ENCODE data around the gene GABRA5. TPM values are rescaled to one million over a fixed set of nuclear protein-coding genes. Genes with fewer than 3 reads are reported as not detected.

Gene GABRA5
- total RNA-seq, 1 experiment from 2014 or later = not detected

DNA sequence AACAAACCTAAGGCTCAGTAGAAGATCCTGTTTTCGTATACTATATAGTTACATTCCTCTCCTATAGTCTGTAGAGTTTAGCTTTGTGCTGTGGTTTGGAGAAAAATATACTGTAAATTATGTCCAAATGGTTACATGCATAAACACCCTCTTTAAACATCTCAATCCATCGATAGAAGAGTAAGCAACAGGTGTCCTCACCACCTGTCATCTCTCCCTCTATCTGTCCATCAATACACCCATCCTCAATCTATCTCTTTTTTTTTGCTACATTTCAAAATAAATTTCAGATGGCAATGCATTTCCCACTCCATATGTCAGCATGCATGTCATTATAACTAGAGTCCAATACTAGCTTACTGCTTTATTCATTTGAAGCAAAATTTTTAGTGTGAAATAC lies 83.1 kb downstream of the GABRA5 start:
- H3K9me3 ChIP-seq (ENCODE audit: control insufficient read depth, insufficient read depth, low read depth, low read length) = no peaks in the 10 kb centered on the region; the same call in 1 of the 2 replicates
- BruUV-seq (replicated peaks) = no TSS peak
- intact Hi-C loops (cut with micrococcal nuclease; ENCODE audit: unreplicated experiment) = no loop called here
- ATAC-seq = no peak
- POLR2A ChIA-PET = no interaction called here
- no peaks in the 10 kb centered on the region for H3K27me3 ChIP-seq (ENCODE audit: control insufficient read depth, insufficient read depth, low read length)
- H3K36me3 ChIP-seq (ENCODE audit: control insufficient read depth, insufficient read depth, low read length) = no peaks in the 10 kb centered on the region
- H3K4me3 ChIP-seq (ENCODE audit: low read depth in 2 of 2, low read length in 2 of 2) = no peak overlapping the region
- TF ChIP-seq SIN3A (IDR thresholded peaks at IDR 0.05; ENCODE audit: borderline replicate concordance, insufficient read depth, low read depth, low read length) (no peak), TCF7L2 (IDR thresholded peaks at IDR 0.05; ENCODE audit: low read depth, low read length) (no peak), POLR2AphosphoS5 (IDR thresholded peaks at IDR 0.05; ENCODE audit: low read depth, low read length) (no peak)
- TF ChIP-seq, protein P1, sequence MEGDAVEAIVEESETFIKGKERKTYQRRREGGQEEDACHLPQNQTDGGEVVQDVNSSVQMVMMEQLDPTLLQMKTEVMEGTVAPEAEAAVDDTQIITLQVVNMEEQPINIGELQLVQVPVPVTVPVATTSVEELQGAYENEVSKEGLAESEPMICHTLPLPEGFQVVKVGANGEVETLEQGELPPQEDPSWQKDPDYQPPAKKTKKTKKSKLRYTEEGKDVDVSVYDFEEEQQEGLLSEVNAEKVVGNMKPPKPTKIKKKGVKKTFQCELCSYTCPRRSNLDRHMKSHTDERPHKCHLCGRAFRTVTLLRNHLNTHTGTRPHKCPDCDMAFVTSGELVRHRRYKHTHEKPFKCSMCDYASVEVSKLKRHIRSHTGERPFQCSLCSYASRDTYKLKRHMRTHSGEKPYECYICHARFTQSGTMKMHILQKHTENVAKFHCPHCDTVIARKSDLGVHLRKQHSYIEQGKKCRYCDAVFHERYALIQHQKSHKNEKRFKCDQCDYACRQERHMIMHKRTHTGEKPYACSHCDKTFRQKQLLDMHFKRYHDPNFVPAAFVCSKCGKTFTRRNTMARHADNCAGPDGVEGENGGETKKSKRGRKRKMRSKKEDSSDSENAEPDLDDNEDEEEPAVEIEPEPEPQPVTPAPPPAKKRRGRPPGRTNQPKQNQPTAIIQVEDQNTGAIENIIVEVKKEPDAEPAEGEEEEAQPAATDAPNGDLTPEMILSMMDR (IDR thresholded peaks at IDR 0.05) = no peak
- TF ChIP-seq, protein P2, sequence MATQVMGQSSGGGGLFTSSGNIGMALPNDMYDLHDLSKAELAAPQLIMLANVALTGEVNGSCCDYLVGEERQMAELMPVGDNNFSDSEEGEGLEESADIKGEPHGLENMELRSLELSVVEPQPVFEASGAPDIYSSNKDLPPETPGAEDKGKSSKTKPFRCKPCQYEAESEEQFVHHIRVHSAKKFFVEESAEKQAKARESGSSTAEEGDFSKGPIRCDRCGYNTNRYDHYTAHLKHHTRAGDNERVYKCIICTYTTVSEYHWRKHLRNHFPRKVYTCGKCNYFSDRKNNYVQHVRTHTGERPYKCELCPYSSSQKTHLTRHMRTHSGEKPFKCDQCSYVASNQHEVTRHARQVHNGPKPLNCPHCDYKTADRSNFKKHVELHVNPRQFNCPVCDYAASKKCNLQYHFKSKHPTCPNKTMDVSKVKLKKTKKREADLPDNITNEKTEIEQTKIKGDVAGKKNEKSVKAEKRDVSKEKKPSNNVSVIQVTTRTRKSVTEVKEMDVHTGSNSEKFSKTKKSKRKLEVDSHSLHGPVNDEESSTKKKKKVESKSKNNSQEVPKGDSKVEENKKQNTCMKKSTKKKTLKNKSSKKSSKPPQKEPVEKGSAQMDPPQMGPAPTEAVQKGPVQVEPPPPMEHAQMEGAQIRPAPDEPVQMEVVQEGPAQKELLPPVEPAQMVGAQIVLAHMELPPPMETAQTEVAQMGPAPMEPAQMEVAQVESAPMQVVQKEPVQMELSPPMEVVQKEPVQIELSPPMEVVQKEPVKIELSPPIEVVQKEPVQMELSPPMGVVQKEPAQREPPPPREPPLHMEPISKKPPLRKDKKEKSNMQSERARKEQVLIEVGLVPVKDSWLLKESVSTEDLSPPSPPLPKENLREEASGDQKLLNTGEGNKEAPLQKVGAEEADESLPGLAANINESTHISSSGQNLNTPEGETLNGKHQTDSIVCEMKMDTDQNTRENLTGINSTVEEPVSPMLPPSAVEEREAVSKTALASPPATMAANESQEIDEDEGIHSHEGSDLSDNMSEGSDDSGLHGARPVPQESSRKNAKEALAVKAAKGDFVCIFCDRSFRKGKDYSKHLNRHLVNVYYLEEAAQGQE (IDR thresholded peaks at IDR 0.05; ENCODE audit: insufficient read depth in 1 of 2, low read depth in 2 of 2, low read length in 1 of 2) = no peak
- no peak overlapping the region for H3K27ac ChIP-seq (ENCODE audit: low read length)
- CTCF ChIA-PET = no interaction called here
- no peak for DNase-seq (ENCODE audit: low read depth, low spot score)
- in situ Hi-C loops (cut with HindIII; ENCODE audit: low pct_unique_long_range_greater_than_20kb, low sequenced_read_pairs) = no loop called here
- no peaks in the 10 kb centered on the region for H3K4me1 ChIP-seq (ENCODE audit: control insufficient read depth, insufficient read depth, low read length)

DNA sequence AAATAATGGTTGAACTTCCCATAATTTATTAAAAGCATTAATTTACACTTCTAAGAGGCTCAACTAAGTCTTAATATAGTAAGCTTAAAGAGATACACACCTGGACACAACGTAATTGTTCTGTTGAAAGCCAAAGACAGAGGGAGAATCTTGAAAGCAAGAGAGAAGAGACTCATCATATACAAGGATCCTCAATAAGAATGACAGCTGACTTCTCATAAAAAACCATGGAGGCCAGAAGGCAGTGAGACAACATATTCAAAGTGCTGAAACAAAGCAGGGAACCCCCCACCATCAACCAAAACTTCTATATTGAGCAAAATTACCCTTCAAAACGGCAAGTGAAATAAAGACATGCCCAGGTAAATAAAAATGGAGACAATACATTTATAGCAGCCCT lies 87.5 kb downstream of the GABRA5 start:
- in situ Hi-C loops (cut with HindIII; ENCODE audit: low pct_unique_long_range_greater_than_20kb, low sequenced_read_pairs) = no loop called here
- no peaks in the 10 kb centered on the region for H3K36me3 ChIP-seq (ENCODE audit: control insufficient read depth, insufficient read depth, low read length)
- no peaks in the 10 kb centered on the region; the same call in 1 of the 2 replicates for H3K9me3 ChIP-seq (ENCODE audit: control insufficient read depth, insufficient read depth, low read depth, low read length)
- DNase-seq (ENCODE audit: low read depth, low spot score) = no peak
- ChIA-PET CTCF (no interaction called here), POLR2A (no interaction called here)
- H3K4me1 ChIP-seq (ENCODE audit: control insufficient read depth, insufficient read depth, low read length) = no peaks in the 10 kb centered on the region
- intact Hi-C loops (cut with micrococcal nuclease; ENCODE audit: unreplicated experiment) = no loop called here
- no peak overlapping the region for H3K4me3 ChIP-seq (ENCODE audit: low read depth in 2 of 2, low read length in 2 of 2)
- ATAC-seq = no peak
- BruUV-seq (replicated peaks) = no TSS peak
- H3K27me3 ChIP-seq (ENCODE audit: control insufficient read depth, insufficient read depth, low read length) = no peaks in the 10 kb centered on the region
- TF ChIP-seq SIN3A (IDR thresholded peaks at IDR 0.05; ENCODE audit: borderline replicate concordance, insufficient read depth, low read depth, low read length) (no peak), POLR2AphosphoS5 (IDR thresholded peaks at IDR 0.05; ENCODE audit: low read depth, low read length) (no peak), TCF7L2 (IDR thresholded peaks at IDR 0.05; ENCODE audit: low read depth, low read length) (no peak)
- TF ChIP-seq, protein P1 (IDR thresholded peaks at IDR 0.05) = no peak
- TF ChIP-seq, protein P2 (IDR thresholded peaks at IDR 0.05; ENCODE audit: insufficient read depth in 1 of 2, low read depth in 2 of 2, low read length in 1 of 2) = no peak
- H3K27ac ChIP-seq (ENCODE audit: low read length) = no peak overlapping the region

Data from Panc1 (cell line).